Esophagus squamous epithelium (tissue), 4 donors: ENCODE data around the gene IZUMO3.

Experiments used
- POLR2A ChIP-seq, 4 donors: fragments of 450-650 bp; IDR thresholded peaks; one replicate each; pipeline ENCODE4 v1.6.1; 2017; ENCODE audit warnings: antibody characterized with exemption in 4 of 4, mild to moderate bottlenecking in 4 of 4, moderate library complexity in 3 of 4
- TF ChIP-seq, protein P1 (sequence below), 6 experiments: fragments of 450-650 bp in 4 of 6; fragments of 200-600 bp in 2 of 6; sonication (generic) in 2 of 6; IDR thresholded peaks; one replicate each; pipeline ENCODE4 v1.5.1; 2016 to 2019; ENCODE audit warnings: antibody characterized with exemption in 6 of 6, mild to moderate bottlenecking in 4 of 6, moderate library complexity in 4 of 6

DNA sequence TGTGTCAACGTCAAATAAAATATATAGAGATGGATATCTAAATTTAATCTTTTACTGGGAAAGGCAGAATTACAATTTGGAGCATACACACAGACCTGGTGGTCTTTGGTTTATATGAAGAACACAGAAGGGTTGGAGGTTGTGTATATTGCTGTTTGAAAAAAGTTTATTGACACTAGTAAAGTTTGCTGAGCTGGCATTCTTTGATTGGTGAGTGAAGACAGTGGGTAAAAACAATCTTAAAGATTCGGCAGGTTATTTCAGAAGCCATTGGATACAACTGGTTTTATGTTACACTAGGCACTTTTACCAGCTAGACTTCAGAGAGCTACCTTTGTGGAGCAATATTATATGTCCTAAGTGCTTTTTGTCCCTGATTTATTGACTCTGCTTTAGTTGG is 27.2 kb downstream of the IZUMO3 start:
- TF ChIP-seq, protein P1, sequence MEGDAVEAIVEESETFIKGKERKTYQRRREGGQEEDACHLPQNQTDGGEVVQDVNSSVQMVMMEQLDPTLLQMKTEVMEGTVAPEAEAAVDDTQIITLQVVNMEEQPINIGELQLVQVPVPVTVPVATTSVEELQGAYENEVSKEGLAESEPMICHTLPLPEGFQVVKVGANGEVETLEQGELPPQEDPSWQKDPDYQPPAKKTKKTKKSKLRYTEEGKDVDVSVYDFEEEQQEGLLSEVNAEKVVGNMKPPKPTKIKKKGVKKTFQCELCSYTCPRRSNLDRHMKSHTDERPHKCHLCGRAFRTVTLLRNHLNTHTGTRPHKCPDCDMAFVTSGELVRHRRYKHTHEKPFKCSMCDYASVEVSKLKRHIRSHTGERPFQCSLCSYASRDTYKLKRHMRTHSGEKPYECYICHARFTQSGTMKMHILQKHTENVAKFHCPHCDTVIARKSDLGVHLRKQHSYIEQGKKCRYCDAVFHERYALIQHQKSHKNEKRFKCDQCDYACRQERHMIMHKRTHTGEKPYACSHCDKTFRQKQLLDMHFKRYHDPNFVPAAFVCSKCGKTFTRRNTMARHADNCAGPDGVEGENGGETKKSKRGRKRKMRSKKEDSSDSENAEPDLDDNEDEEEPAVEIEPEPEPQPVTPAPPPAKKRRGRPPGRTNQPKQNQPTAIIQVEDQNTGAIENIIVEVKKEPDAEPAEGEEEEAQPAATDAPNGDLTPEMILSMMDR (IDR thresholded peaks at IDR 0.05) = no peak
- no peak for TF ChIP-seq POLR2A (IDR thresholded peaks at IDR 0.05)
